Heart right ventricle (tissue), 16 donors: ENCODE data around the gene MS4A10. TPM values are rescaled to one million over a fixed set of nuclear protein-coding genes. Genes with fewer than 3 reads are reported as not detected.
A peak's percentile ranks its signal among the peaks of the same experiment; 100 is the strongest.

ENCODE experiments used
- ATAC-seq, 8 donors: fragments of 200-7000 bp; cut with Tn5 transposase; one replicate each; pipeline ENCODE4 v1.9.1; 2020; ENCODE audit warnings: mild to moderate bottlenecking in 8 of 8, moderate library complexity in 8 of 8, moderate number of reproducible peaks in 1 of 8
- DNase-seq, 2 donors: peaks; one replicate each; pipeline ENCODE4 v3.0.0-alpha.2; 2020
- H3K27ac ChIP-seq, 10 donors: fragments of 200-600 bp; sonication (generic) in 2 of 10; one replicate each; pipeline versions ENCODE4 v1.5.0 to v1.8.0; 2020 to 2022; ENCODE audit warnings: mild to moderate bottlenecking in 3 of 10
- H3K27me3 ChIP-seq, 7 donors: fragments of 200-600 bp; one replicate each; pipeline ENCODE4 v1.8.0; 2021 to 2022; ENCODE audit warnings: mild to moderate bottlenecking in 2 of 7
- H3K36me3 ChIP-seq, 9 donors: fragments of 200-600 bp; sonication (generic) in 1 of 9; one replicate each; pipeline versions ENCODE4 v1.5.0 to v1.8.0; 2020 to 2022; ENCODE audit warnings: mild to moderate bottlenecking in 2 of 9
- H3K4me1 ChIP-seq, 9 donors: fragments of 200-600 bp; sonication (generic) in 1 of 9; one replicate each; pipeline versions ENCODE4 v1.5.0 to v1.8.0; 2020 to 2022; ENCODE audit warnings: mild to moderate bottlenecking in 4 of 9
- H3K4me3 ChIP-seq, 10 donors: fragments of 200-600 bp; sonication (generic) in 2 of 10; one replicate each; pipeline versions ENCODE4 v1.5.0 to v1.8.0; 2020 to 2022; ENCODE audit warnings: mild to moderate bottlenecking in 7 of 10, moderate library complexity in 2 of 10
- H3K9me3 ChIP-seq, 11 donors: fragments of 200-600 bp in 10 of 11; sonication (generic) in 2 of 11; one replicate each; pipeline versions ENCODE4 v1.5.0 to v1.8.0; 2013 to 2022; ENCODE audit warnings: mild to moderate bottlenecking in 2 of 11, control low read depth in 1 of 11, moderate library complexity in 1 of 11
- CTCF ChIP-seq, 9 donors: fragments of 200-600 bp; sonication (generic) in 2 of 9; IDR thresholded peaks; one replicate each; pipeline versions ENCODE4 v1.5.0 to v1.8.0; 2021 to 2022; ENCODE audit warnings: antibody characterized with exemption in 9 of 9, mild to moderate bottlenecking in 5 of 9, moderate library complexity in 1 of 9
- whole genome bisulfite sequencing, 2 donors: extraction: QIAGEN DNeasy Blood & Tissue Kit; methylation state at CpG; one replicate each; pipeline ENCODE4 v1.1.7; 2013; ENCODE audit warnings: inconsistent platforms in 1 of 2; 5-methylcytosine and 5-hydroxymethylcytosine counted together
- intact Hi-C, 10 donors: fragments of 100-400 bp; cut with DNase I; formaldehyde crosslinking; loops; one replicate each; pipeline versions ENCODE4 v1.11.1 to v1.14.2; 2022
- polyA plus RNA-seq, 2 donors: library from polyadenylated mRNA; stranded (reverse); fragments of 200-250 nt; gene quantifications; one replicate each; pipeline ENCODE4 v1.2.3, GENCODE V29; 2013
- total RNA-seq, 10 donors: library from RNA; stranded (reverse); fragmentation: NEBNext Ultra II Directional in 3 of 10; extraction: Animal tissue kit (Norgen Biotek cat#: 25700) in 3 of 10; gene quantifications; one replicate each; pipeline versions ENCODE4 v1.2.1 to v1.2.4, GENCODE V29; 2021 to 2023
- donor health status: Arrhythmogenic right ventricular cardiomyopathy.
- donor health status: ischemic (EF 13 %, LVEDD 7.1; RV severe dilation, severe dysfunction).
- donor health status: healthy with polysubstance abuse.
- donor health status: DM: no; HTN: yes; CAD: no.
- donor health status: DM: no; HTN: no; CAD: no.
- donor health status: ischemic (EF 25% LVEDD 6.9; RV normal size, moderate dysfunction).
- donor health status: ischemic (EF 25% LVEDD 5.7; RV mildly dilated, moderate dysfunction).
- donor health status: healthy.
- donor health status: DM: yes; HTN: yes; CAD: no.
- donor health status: Ischemic cardiomyopathy.
- donor health status: ischemic (EF 35%, LVEDD 5.7; RV mildly dilated, moderate dysfunction).
- donor health status: nonischemic (EF 11% LVEDD 7.7; RV severe dilation, severe dysfunction).
- donor health status: DM: yes; HTN: yes; CAD: no.
- donor health status: PGD.
- donor health status: ischemic (EF 29% LVEDD 5.4; RV normal size, mild dysfunction).
- donor health status: nonischemic (EF 23%, LVEDD 6.1; RV moderate dilation, normal function).

The MS4A10 gene
- total and polyA plus RNA-seq, 12 donors = not detected

DNA sequence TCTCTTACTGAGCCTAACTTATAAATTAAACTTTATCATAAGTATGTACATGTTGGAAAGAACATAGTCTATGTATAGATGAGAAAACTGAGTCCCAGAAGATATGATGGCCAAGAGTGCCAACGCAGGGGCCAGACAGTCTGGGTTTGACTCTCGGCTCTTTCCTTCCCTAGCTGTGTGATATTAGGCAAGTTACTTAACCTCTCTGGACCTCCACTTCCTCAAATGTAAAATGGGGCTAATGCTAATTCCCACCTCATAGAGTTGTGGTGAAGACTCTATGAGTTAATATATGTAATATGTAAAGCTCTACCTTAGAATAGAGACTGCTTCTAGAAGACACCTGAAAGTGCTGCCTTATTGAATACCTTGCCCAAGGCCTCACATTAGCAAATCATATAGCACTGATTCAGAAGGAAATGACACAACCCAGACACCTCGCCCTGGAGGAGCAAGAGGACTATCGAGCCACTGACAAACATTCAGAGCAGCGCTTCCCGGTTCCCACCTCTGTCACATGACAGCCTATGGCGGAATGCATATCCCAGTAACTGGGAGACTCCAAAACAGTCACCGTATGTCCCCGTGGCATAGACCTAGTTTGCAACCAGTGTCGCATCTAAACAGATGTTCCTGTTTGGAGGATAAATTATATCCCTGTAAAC is 45.5 kb downstream of the MS4A10 start:
- no peak for TF ChIP-seq CTCF (IDR thresholded peaks at IDR 0.05)
- peak in 5 of 8 donors; percentile 12 to 39 (median 24) for ATAC-seq
- Histone ChIP-seq H3K27ac (no peak overlapping the region), H3K27me3 (no peaks in the 10 kb centered on the region), H3K4me1 (peaks cover 0 to 25% (median 0%) of the 10 kb centered on the region in 9 donors), H3K9me3 (no peaks in the 10 kb centered on the region), H3K36me3 (no peaks in the 10 kb centered on the region), H3K4me3 (no peak overlapping the region)
- intact Hi-C loops = loop anchor here (1.0 to 10.0 kb wide), 17 partner anchors 53 to 357 kb away; no protein-coding TSS in a partner anchor
- 38 to 50% methylated on average over 10 of the region's 10 CpGs for WGBS, 2 donors
- no peak for DNase-seq

DNA sequence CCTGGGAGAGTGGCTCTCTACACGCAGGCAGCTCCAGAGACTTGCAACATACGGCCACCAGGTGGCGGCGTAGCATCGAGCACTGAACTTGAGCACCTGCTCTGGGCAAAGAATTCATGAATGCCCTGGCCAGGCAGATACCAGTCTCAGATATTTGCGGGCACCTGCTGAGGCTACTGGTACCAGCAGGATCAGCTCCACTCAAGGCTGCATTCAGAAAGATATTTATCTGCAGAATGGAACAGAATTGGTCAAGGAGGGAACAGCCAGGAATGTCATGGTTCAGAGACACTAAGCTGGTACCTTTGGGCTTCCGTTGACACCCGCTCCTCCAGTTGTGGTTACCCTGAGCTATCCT is 46.0 kb downstream of the MS4A10 start:
- WGBS, 2 donors = 9 to 18% methylated on average over 8 of the region's 8 CpGs
- intact Hi-C loops = loop anchor here (1.0 to 10.0 kb wide), 17 partner anchors 54 to 356 kb away; no protein-coding TSS in a partner anchor
- peak; percentile 83 to 94 (median 89) for ATAC-seq
- peaks cover 0 to 30% (median 0%) of the 10 kb centered on the region in 9 donors for H3K4me1 ChIP-seq
- H3K9me3 ChIP-seq = no peaks in the 10 kb centered on the region
- TF ChIP-seq CTCF (IDR thresholded peaks at IDR 0.05) = peak; percentile 92 to 98 (median 94)
- H3K27ac ChIP-seq = no peak overlapping the region
- no peaks in the 10 kb centered on the region for H3K36me3 ChIP-seq
- no peaks in the 10 kb centered on the region for H3K27me3 ChIP-seq
- H3K4me3 ChIP-seq = no peak overlapping the region
- DNase-seq = peak; percentile 81 to 86

- ATAC-seq (no peak), DNase-seq (no peak)
- intact Hi-C loops = loop anchor here (1.0 to 10.0 kb wide), 17 partner anchors 54 to 356 kb away; no protein-coding TSS in a partner anchor
- H3K4me1 ChIP-seq = peaks cover 0 to 34% (median 0%) of the 10 kb centered on the region in 9 donors
- no peak overlapping the region for H3K4me3 ChIP-seq
- no peaks in the 10 kb centered on the region for H3K9me3 ChIP-seq
- no peak overlapping the region for H3K27ac ChIP-seq
- no peak for TF ChIP-seq CTCF (IDR thresholded peaks at IDR 0.05)
- 52 to 53% methylated on average over 7 of the region's 7 CpGs for WGBS, 2 donors
- no peaks in the 10 kb centered on the region for H3K36me3 ChIP-seq
- no peaks in the 10 kb centered on the region for H3K27me3 ChIP-seq
Measured at GRCh38 chr11:60831501-60832079, 46.5 kb downstream of the MS4A10 start.

DNA sequence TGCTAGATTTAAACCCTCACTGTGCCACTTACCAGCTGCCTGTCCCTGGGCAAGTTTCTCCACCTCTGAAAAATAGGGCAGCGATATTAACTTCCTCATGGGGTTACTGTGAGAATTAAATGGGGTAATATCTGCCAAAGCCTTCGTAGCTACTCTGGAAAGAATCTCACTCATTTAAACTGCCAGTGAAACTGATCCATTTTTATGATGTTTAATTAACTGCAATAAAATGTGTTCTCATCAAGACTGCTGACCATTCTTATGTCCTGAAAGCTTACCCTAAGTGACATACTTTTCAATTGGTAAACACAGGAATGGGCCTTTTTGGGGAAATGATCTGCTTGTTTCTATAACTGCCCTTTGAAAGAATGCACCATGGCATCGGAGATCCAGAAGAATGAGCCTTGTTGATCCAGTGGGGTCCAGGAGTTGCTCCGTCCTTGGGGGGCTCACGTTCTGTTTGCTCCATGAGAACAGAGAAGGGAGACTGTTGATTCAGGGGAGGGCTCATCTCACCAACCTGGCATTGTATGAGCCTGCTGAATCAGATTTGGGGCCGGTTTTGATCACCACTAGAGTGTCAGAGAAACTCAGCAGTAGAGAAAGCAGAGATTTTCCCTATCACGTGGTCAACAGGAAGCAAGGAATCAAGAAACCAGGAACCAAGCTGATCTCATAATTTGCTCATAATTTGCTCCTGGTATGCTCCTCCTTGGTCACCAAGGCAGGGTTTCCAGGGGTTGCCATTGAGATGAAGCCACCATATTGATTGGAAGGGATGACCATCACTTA is 49.8 kb downstream of the MS4A10 start:
- Histone ChIP-seq H3K36me3 (no peaks in the 10 kb centered on the region), H3K27ac (peak overlapping the region in 1 of 10 donors; percentile 69), H3K4me1 (peaks cover 0 to 35% (median 4%) of the 10 kb centered on the region in 9 donors), H3K9me3 (no peaks in the 10 kb centered on the region), H3K4me3 (no peak overlapping the region), H3K27me3 (no peaks in the 10 kb centered on the region)
- ATAC-seq = no peak
- intact Hi-C loops = loop anchor here (5.0 to 10.0 kb wide), 11 partner anchors 57 to 352 kb away; no protein-coding TSS in a partner anchor
- no peak for DNase-seq
- no peak for TF ChIP-seq CTCF (IDR thresholded peaks at IDR 0.05)
- 60 to 64% methylated on average over 7 of the region's 7 CpGs for WGBS, 2 donors
